ENCODE data around the gene SFT2D3.

GRCh38 chr2:127707890-127708648, 6.8 kb downstream of the SFT2D3 start:
- TF ChIP-seq KDM5B (CRISPR knock-in tag; IDR thresholded peaks at IDR 0.05; ENCODE audit: borderline replicate concordance), result no peak
- no peak for TF ChIP-seq CTCF (CRISPR knock-in tag; IDR thresholded peaks at IDR 0.05)

All from HepG2 (cell line).